BLaER1 (cell line): ENCODE measurements around the gene UBE2I.

Experiments
- H3K27ac ChIP-seq: shearing (Covaris generic); formaldehyde crosslinking; 2 replicates; pipeline ENCODE4 v1.8.1; 2022
- H3K27me3 ChIP-seq: shearing (Covaris generic); formaldehyde crosslinking; 2 replicates; pipeline ENCODE4 v1.8.1; 2022
- H3K36me3 ChIP-seq: shearing (Covaris generic); formaldehyde crosslinking; 2 replicates; pipeline ENCODE4 v1.8.1; 2022
- H3K4me1 ChIP-seq: shearing (Covaris generic); formaldehyde crosslinking; 2 replicates; pipeline ENCODE4 v1.8.1; 2022
- H3K4me2 ChIP-seq: shearing (Covaris generic); formaldehyde crosslinking; 2 replicates; pipeline ENCODE4 v1.8.1; 2022
- H3K4me3 ChIP-seq: shearing (Covaris generic); formaldehyde crosslinking; 2 replicates; pipeline ENCODE4 v1.8.1; 2022
- H3K9ac ChIP-seq: shearing (Covaris generic); formaldehyde crosslinking; 2 replicates; pipeline ENCODE4 v1.8.1; 2022
- H3K9me3 ChIP-seq: shearing (Covaris generic); formaldehyde crosslinking; 2 replicates; pipeline ENCODE4 v1.8.1; 2022
- H4K20me1 ChIP-seq: shearing (Covaris generic); formaldehyde crosslinking; 2 replicates; pipeline ENCODE4 v1.8.1; 2022
- Cebpa-rat ChIP-seq: shearing (Covaris generic); IDR thresholded peaks from 2 replicates; pipeline ENCODE4 v1.8.1; 2022

Gene UBE2I

GRCh38 chr16:1300664-1301476, 8.6 kb upstream of the UBE2I start:
- H3K4me2 ChIP-seq: peak overlapping the region; percentile 70
- H3K9me3 ChIP-seq: no peaks in the 10 kb centered on the region
- no peaks in the 10 kb centered on the region for H3K27me3 ChIP-seq
- peaks cover 79% of the 10 kb centered on the region for H3K4me1 ChIP-seq
- H4K20me1 ChIP-seq: no peaks in the 10 kb centered on the region
- no peak overlapping the region for H3K9ac ChIP-seq
- no peak overlapping the region; the same call in 1 of the 2 replicates for H3K4me3 ChIP-seq
- no peaks in the 10 kb centered on the region for H3K36me3 ChIP-seq
- H3K27ac ChIP-seq: peak overlapping the region; percentile 41; the same call in 1 of the 2 replicates
- no peak for TF ChIP-seq Cebpa-rat

- no peaks in the 10 kb centered on the region for H4K20me1 ChIP-seq
- no peaks in the 10 kb centered on the region for H3K36me3 ChIP-seq
- H3K9me3 ChIP-seq: no peaks in the 10 kb centered on the region
- no peaks in the 10 kb centered on the region for H3K27me3 ChIP-seq
- no peak overlapping the region for H3K4me3 ChIP-seq
- TF ChIP-seq Cebpa-rat: no peak
- peak overlapping the region; percentile 70 for H3K4me2 ChIP-seq
- H3K4me1 ChIP-seq: peaks cover 80% of the 10 kb centered on the region
- H3K9ac ChIP-seq: no peak overlapping the region
- 0 out of 2 replicates have a peak overlapping the region, but pooled peaks have one; percentile 41 for H3K27ac ChIP-seq
Measured at GRCh38 chr16:1301562-1301961, 7.9 kb upstream of the UBE2I start.

GRCh38 chr16:1305823-1306222, 3.6 kb upstream of the UBE2I start:
- Histone ChIP-seq H3K27me3 (no peaks in the 10 kb centered on the region), H3K9me3 (no peaks in the 10 kb centered on the region), H3K4me3 (peak overlapping the region; percentile 33; the same call in 1 of the 2 replicates), H3K9ac (peak overlapping the region; percentile 64), H3K27ac (peak overlapping the region; percentile 92), H3K4me1 (peaks cover 64% of the 10 kb centered on the region), H3K4me2 (peak overlapping the region; percentile 91), H3K36me3 (no peaks in the 10 kb centered on the region), H4K20me1 (peaks cover 12% of the 10 kb centered on the region)
- no peak for TF ChIP-seq Cebpa-rat

- Histone ChIP-seq H3K9ac (peak overlapping the region; percentile 64), H3K27ac (peak overlapping the region; percentile 92)
- no peak for TF ChIP-seq Cebpa-rat
Measured at GRCh38 chr16:1306334-1306733, 3.1 kb upstream of the UBE2I start.

GRCh38 chr16:1308036-1308976, 1.1 kb upstream of the UBE2I start:
- Histone ChIP-seq H3K9ac (peak overlapping the region; percentile 100), H3K27ac (peak overlapping the region; percentile 100), H3K27me3 (no peaks in the 10 kb centered on the region), H3K4me2 (peak overlapping the region; percentile 55), H3K36me3 (peaks cover 24% of the 10 kb centered on the region), H3K4me1 (peaks cover 61% of the 10 kb centered on the region), H4K20me1 (peaks cover 37% of the 10 kb centered on the region), H3K9me3 (no peaks in the 10 kb centered on the region), H3K4me3 (peak overlapping the region; percentile 100)
- no peak for TF ChIP-seq Cebpa-rat

More at GRCh38 chr16:1306334-1306733, 3.1 kb upstream of the UBE2I start:
- no peak overlapping the region for H3K4me3 ChIP-seq
- peak overlapping the region; percentile 91 for H3K4me2 ChIP-seq
- H3K36me3 ChIP-seq: peaks cover 4% of the 10 kb centered on the region
- H3K4me1 ChIP-seq: peaks cover 63% of the 10 kb centered on the region
- H4K20me1 ChIP-seq: peaks cover 17% of the 10 kb centered on the region
- H3K27me3 ChIP-seq: no peaks in the 10 kb centered on the region
- H3K9me3 ChIP-seq: no peaks in the 10 kb centered on the region

- TF ChIP-seq Cebpa-rat: peak; percentile 89
- H3K27me3 ChIP-seq: no peaks in the 10 kb centered on the region
- peak overlapping the region; percentile 100 for H3K27ac ChIP-seq
- H3K4me3 ChIP-seq: peak overlapping the region; percentile 100
- peak overlapping the region; percentile 94 for H3K4me2 ChIP-seq
- H3K9me3 ChIP-seq: no peaks in the 10 kb centered on the region
- peaks cover 42% of the 10 kb centered on the region for H3K36me3 ChIP-seq
- peaks cover 48% of the 10 kb centered on the region for H3K4me1 ChIP-seq
- H3K9ac ChIP-seq: peak overlapping the region; percentile 100
- peaks cover 55% of the 10 kb centered on the region for H4K20me1 ChIP-seq
Measured at GRCh38 chr16:1309888-1310831, 724 bp downstream of the UBE2I start.

GRCh38 chr16:1310832-1311200, 1.4 kb downstream of the UBE2I start:
- TF ChIP-seq Cebpa-rat: no peak
- no peaks in the 10 kb centered on the region for H3K27me3 ChIP-seq
- H3K27ac ChIP-seq: peak overlapping the region; percentile 100
- peaks cover 49% of the 10 kb centered on the region for H3K36me3 ChIP-seq
- H3K4me1 ChIP-seq: peaks cover 41% of the 10 kb centered on the region
- no peaks in the 10 kb centered on the region for H3K9me3 ChIP-seq
- peak overlapping the region; percentile 94 for H3K4me2 ChIP-seq
- H4K20me1 ChIP-seq: peaks cover 62% of the 10 kb centered on the region
- H3K9ac ChIP-seq: peak overlapping the region; percentile 100
- peak overlapping the region; percentile 100 for H3K4me3 ChIP-seq

GRCh38 chr16:1311212-1311737, 1.8 kb downstream of the UBE2I start:
- Histone ChIP-seq H3K9ac (peak overlapping the region; percentile 100), H3K4me3 (peak overlapping the region; percentile 100), H4K20me1 (peaks cover 67% of the 10 kb centered on the region), H3K4me1 (peaks cover 36% of the 10 kb centered on the region), H3K27ac (peak overlapping the region; percentile 52; the same call in 1 of the 2 replicates), H3K9me3 (no peaks in the 10 kb centered on the region), H3K27me3 (no peaks in the 10 kb centered on the region), H3K4me2 (peak overlapping the region; percentile 94), H3K36me3 (peaks cover 53% of the 10 kb centered on the region)
- TF ChIP-seq Cebpa-rat: no peak
